ENCODE results near the gene CDS2. TPM values are rescaled to one million over a fixed set of nuclear protein-coding genes. Genes with fewer than 3 reads are reported as not detected.

Gene CDS2
- total and polyA plus RNA-seq, 11 donors, result 22.5 to 105 (median 83.1) TPM

DNA sequence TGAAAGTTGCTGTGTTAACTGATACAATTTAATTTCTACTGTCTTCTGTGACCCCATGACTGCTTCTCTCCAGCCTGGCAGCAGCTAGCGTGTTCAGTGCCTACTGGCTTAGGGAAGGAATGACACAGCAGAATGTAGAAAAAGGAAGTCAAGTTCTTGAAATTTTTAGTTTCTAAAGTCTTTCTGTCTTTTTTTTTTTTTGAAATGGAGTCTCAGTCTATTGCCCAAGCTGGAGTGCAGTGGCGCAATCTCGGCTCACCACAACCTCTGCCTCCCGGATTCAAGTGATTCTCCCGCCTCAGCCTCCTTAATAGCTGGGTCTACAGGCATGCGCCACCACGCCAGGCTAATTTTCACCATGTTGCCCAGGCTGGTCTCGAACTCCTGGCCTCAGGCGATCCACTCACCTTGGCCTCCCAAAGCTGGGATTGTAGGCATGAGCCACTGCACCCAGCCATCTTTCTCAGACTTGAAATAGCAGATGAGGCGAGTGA is 46.4 kb upstream of the CDS2 start:
- Histone ChIP-seq H3K27me3 (no peaks in the 10 kb centered on the region), H3K36me3 (no peaks in the 10 kb centered on the region), H3K4me1 (peaks cover 0 to 62% (median 0%) of the 10 kb centered on the region in 12 donors), H3K4me3 (no peak overlapping the region), H3K27ac (peak overlapping the region in 1 of 12 donors; percentile 97), H3K9me3 (no peaks in the 10 kb centered on the region)
- WGBS, 4 donors, result 91 to 92% (median 92%) methylated on average over 10 of the region's 10 CpGs
- ATAC-seq, result peak; percentile 44 to 79 (median 74)
- peak; percentile 21 to 77 (median 60) for DNase-seq
- TF ChIP-seq, protein P1, sequence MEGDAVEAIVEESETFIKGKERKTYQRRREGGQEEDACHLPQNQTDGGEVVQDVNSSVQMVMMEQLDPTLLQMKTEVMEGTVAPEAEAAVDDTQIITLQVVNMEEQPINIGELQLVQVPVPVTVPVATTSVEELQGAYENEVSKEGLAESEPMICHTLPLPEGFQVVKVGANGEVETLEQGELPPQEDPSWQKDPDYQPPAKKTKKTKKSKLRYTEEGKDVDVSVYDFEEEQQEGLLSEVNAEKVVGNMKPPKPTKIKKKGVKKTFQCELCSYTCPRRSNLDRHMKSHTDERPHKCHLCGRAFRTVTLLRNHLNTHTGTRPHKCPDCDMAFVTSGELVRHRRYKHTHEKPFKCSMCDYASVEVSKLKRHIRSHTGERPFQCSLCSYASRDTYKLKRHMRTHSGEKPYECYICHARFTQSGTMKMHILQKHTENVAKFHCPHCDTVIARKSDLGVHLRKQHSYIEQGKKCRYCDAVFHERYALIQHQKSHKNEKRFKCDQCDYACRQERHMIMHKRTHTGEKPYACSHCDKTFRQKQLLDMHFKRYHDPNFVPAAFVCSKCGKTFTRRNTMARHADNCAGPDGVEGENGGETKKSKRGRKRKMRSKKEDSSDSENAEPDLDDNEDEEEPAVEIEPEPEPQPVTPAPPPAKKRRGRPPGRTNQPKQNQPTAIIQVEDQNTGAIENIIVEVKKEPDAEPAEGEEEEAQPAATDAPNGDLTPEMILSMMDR (IDR thresholded peaks at IDR 0.05), result no peak
- TF ChIP-seq POLR2A (IDR thresholded peaks at IDR 0.05), result no peak
- intact Hi-C loops (cut with DNase I), result no loop called here

DNA sequence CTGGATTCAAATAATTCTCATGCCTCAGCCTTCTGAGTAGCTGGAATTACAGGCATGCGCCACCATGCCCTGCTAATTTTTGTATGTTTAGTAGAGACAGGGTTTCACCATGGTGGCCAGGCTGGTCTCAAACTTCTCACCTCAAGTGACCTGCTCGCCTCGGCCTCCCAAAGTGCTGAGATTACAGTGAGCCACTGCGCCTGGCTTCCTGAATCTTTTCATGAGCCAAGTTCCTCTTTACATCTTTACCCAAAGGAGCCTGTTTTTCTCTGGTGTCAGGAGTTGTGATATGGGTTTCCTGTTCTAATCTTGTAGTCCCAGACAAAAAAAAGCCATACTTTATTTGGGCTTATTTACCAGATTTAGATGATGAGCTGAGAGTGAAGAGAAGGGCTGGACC is 41.4 kb upstream of the CDS2 start:
- peak in 2 of 5 donors; percentile 40 to 60 for DNase-seq
- intact Hi-C loops (cut with DNase I), result no loop called here

DNA sequence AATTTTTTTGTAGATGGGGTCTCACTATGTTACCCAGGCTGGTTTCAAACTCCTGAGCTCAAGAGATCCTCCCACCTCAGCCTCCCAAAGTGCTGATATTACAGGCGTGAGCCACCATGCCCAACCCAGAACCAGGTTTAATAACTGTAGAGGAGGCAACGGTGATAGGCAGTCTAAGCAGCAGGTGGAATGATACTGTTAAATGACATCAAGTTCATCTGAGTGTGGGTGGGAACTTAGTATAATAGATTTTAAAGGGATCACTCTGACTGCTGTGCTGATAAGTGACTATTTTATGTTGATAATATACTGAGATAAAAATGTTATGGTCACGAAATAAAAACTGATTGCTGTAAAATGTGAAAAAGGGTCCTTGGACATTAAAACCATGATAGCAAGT is 38.1 kb upstream of the CDS2 start:
- intact Hi-C loops (cut with DNase I), result no loop called here

More for the DNA sequence above, 41.4 kb upstream of the CDS2 start:
- 58 to 77% (median 67%) methylated on average over 4 of the region's 4 CpGs for WGBS, 4 donors
- H3K9me3 ChIP-seq, result no peaks in the 10 kb centered on the region
- no peak overlapping the region for H3K4me3 ChIP-seq
- peak in 1 of 4 donors; percentile 46 for ATAC-seq
- TF ChIP-seq, protein P1 (IDR thresholded peaks at IDR 0.05), result no peak
- TF ChIP-seq POLR2A (IDR thresholded peaks at IDR 0.05), result no peak
- no peaks in the 10 kb centered on the region for H3K36me3 ChIP-seq
- H3K4me1 ChIP-seq, result peaks cover 0 to 50% (median 0%) of the 10 kb centered on the region in 12 donors
- no peaks in the 10 kb centered on the region for H3K27me3 ChIP-seq
- H3K27ac ChIP-seq, result peak overlapping the region in 3 of 12 donors; percentile 9 to 82 (median 25)

DNA sequence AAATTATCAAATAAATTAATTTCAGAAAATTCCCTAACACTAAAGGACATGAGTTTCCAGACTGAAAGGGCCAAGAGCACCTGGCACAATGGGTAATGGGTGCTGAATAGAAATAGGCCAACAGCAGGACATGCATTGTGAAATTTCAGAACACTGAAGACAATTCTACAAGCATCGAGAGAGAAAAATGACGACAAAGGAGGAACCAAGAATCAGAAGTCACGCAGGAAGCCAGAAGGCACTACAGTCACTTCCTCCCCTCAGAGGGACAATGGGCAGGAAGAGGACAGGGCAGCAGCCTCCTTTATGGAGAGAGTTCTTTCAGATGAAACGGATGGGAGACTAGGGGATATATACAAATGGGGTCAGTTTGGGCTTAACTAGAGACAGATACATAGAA is 36.6 kb upstream of the CDS2 start:
- Histone ChIP-seq H3K4me1 (peaks cover 0 to 37% (median 0%) of the 10 kb centered on the region in 12 donors), H3K27ac (peak overlapping the region in 8 of 12 donors; percentile 32 to 89 (median 46)), H3K36me3 (peaks cover 0 to 9% (median 2%) of the 10 kb centered on the region in 9 donors), H3K4me3 (no peak overlapping the region), H3K9me3 (no peaks in the 10 kb centered on the region), H3K27me3 (no peaks in the 10 kb centered on the region)
- TF ChIP-seq POLR2A (IDR thresholded peaks at IDR 0.05), result peak in 1 of 2 donors; percentile 23
- TF ChIP-seq, protein P1 (IDR thresholded peaks at IDR 0.05), result no peak
- WGBS, 4 donors, result 59 to 61% (median 60%) methylated on average over 4 of the region's 4 CpGs
- ATAC-seq, result peak in 3 of 4 donors; percentile 63 to 90 (median 70)
- intact Hi-C loops (cut with DNase I), result loop anchor here in 5 of 10 donors (10.0 kb wide), 2 partner anchors 85 to 125 kb away; partner anchors contain the start of gene SLC23A2 (in 1 of the 5)
- DNase-seq, result peak in 2 of 5 donors; percentile 31 to 33

More for the DNA sequence above, 38.1 kb upstream of the CDS2 start:
- no peaks in the 10 kb centered on the region for H3K9me3 ChIP-seq
- peaks cover 0 to 9% (median 2%) of the 10 kb centered on the region in 9 donors for H3K36me3 ChIP-seq
- TF ChIP-seq, protein P1 (IDR thresholded peaks at IDR 0.05), result no peak
- no peak for TF ChIP-seq POLR2A (IDR thresholded peaks at IDR 0.05)
- no peak overlapping the region for H3K27ac ChIP-seq
- no peak for DNase-seq
- 69 to 94% (median 84%) methylated on average over 3 of the region's 3 CpGs for WGBS, 4 donors
- ATAC-seq, result no peak
- peaks cover 0 to 46% (median 0%) of the 10 kb centered on the region in 12 donors for H3K4me1 ChIP-seq
- H3K4me3 ChIP-seq, result no peak overlapping the region
- no peaks in the 10 kb centered on the region for H3K27me3 ChIP-seq
